Islet of Langerhans (tissue), 1 donor: ENCODE results near the gene RC3H2.
A peak's percentile ranks its signal among the peaks of the same experiment; 100 is the strongest.
"Not testable (repeated sequence)": the region's sequence is repeated elsewhere in the genome, so short reads cannot be mapped to it uniquely, and the experiment has no call there.

Source experiments
- FAIRE-seq: peaks from one replicate; lab custom pipeline; 2011; peaks lifted over from hg19 to GRCh38; lab: Jason Lieb, UNC

RC3H2 gene

DNA sequence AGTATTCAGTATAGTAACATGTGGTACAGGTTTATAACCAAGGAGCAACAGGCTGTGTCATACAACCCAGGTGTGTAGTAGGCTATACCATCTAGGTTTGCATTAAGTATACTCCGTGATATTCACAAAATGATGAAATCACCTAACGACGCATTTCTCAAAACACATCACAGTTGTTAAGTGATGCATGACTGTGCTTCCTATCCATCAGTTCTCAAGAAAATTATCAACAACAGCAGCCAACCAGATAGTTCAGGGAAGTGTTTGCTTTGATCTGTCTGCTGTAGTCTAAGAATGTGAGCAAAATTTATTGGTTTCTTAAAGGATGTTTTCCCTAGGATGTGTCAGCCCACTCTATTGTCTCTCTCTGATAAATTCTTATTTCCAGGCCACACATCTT is 18.8 kb upstream of the RC3H2 start:
- no peak for FAIRE-seq

DNA sequence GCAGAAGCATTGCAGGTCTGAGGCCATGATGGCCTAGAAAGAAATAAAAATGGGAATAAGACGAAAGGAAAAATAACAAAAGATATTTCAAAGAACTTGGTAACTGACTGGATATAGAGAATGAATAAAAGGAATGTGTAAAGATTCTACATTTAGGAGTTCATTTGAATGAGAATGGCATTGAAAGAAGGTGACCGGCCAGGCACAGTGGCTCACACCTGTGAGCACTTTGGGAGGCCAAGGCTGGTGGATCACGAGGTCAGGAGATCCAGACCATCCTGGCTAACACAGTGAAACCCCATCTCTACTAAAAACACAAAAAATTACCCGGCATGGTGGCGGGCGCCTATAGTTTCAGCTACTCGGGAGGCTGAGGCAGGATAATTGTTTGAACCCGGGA is 17.6 kb upstream of the RC3H2 start:
- no peak for FAIRE-seq

DNA sequence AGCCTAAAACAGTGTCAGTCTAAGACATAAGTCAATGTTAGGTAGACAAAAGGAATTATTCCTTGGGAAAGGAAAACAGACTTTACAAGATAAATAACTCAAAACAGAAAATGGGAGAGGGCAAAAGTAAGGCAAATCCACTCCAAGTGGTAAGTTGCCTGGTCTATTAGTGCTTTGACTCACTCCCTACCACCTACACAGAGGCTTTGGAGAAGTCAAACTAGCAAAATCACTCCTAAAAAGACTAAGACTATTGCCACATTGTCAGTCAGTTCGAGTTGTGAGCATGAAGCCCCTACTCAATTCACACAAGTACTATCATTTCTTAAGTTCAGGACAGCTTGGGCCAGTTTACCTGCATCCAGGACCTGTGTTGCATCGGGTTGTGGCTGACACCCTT is 13.2 kb upstream of the RC3H2 start:
- FAIRE-seq, result no peak

DNA sequence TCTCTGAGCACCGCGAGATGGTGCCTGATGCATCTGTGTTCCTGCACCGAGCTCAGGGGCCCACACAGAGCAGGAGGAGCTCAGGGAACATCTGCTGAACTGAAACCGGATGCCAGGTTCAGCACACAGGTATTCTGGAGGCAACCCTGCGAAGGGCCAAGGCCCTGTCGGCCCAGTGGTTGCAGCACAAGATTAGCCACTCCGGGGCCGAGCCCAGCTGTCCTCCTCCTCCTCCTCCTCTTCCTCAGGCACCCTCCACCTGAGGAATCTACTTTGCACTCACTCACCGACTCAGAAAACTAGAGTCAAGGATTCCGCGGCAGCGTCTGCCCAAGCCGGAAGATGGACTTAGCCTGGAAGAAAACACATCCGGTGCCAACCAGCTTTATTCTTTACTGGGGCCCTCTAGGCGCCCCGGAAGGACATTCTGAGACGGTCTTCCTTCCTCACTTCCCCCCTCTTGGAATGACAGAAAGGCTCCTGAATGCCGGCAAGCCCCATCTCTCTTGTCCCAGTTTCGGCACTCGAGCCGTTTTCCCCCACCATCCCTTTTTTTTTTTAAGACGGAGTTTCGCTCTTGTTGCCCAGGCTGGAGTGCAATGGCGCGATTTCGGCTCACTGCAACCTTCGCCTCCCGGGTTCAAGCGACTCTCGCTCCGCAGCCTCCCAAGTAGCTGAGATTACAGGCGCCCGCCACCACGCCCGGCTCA is 8.0 kb upstream of the RC3H2 start, which contains the start of gene ZBTB6:
TSS of gene ZBTB6 (minus strand) at position 360 of the 710 bp plus-strand sequence. CDS start 1,251 bp downstream, outside the sequence.
- FAIRE-seq, result peak; percentile 24

DNA sequence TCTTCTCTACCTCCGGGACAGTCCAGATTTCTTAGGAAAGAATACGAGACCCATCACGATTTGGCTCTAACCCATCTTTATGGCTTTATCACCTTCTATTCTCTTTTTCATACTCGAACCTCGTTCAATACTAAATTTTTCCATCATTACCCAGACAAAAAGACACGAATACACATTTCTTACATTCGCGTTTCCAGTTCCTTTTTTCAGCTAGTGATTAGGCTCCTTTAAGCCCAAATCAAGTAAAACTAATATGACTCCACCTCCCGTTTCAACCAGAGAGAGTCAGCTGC is 7.5 kb upstream of the RC3H2 start:
- FAIRE-seq, result no peak

DNA sequence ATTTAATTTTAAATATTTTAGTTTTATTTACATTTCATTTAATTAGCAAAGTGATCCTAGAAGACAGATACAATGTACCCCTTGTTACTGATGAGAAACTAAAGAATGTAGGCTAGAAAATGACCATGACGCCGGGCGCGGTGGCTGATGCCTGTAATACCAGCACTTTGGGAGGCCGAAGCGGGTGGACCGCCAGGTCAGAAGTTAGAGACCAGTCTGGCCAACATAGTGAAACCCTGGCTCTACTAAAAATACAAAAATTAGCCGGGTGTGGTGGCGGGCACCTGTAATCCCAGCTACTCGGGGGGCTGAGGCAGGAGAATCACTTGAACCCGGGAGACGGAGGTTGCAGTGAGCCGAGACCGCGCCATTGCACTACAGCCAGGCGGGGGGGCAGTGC is 963 bp upstream of the RC3H2 start:
- not testable (repeated sequence) for FAIRE-seq

DNA sequence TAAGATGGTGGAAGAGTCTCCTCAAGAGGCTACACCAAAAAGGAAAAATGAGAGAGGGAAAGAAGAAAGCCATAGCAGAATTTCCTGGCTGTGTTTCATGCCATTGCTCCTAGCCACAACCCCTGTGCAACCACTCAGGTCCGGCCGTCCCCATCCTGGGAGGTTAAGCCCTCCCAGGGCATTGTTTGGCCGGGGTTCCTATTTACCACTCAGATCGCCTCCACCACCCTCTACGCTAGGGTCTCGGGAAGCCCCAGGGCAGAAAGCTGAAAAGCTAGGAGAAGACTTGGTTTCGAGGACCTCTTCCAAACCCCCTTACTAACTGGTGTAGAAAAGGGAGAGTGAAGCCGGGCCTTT is 715 bp downstream of the RC3H2 start:
- FAIRE-seq, result no peak

DNA sequence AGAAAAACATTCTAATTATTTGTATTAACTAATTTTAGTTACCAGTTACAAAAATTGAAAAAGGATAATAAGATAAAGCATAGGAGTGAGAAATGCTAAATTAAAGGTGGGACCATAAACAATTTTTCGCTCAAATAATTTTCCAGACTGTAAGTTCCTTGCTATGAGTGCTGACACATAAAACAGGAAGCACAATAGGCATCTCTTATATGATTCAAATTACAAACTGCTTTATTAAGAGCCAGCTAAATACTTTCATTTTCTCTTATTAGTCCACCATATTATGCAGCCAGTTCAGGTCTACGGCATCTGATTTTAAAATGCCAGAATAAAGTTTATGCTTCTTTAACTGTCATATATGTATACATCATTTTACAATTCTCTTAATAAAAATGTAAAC is 4.4 kb downstream of the RC3H2 start:
- FAIRE-seq, result peak; percentile 82

DNA sequence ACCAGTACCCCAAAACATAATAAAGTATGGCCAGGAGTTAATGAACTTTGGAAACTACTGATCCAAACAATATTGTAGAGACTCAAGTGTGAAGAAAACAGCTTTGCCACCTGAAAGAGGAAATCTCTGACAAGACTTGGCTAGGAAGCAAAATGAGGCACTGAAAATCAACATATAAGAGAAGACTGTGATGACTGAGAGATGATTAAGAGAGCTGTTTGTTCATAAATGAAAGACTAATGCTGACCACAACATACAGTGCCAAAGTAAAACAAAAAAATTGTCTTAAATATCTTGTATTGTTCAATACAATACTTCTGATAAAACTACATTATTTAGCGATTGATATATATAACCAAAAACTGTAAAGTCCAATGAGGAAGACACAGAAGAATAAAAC is 7.2 kb downstream of the RC3H2 start:
- FAIRE-seq, result peak; percentile 24

DNA sequence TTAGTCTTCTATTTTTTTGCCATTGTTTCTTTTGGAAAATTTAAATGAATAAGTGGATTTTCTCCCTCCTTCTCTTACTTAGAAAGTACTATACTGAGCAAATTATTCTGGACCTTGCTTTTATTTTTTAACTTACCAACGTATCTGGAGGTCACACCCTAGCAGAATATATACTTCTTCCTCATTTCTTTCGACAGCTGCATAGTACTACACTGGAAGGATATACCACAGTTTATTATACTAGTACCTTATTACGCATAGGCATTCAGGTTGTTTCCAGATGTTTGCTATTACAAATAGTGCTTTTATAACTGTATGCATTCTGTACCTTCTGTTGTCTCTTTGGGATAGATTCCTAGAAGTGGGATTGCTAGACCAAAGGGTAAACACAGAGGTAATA is 16.7 kb downstream of the RC3H2 start:
- no peak for FAIRE-seq

DNA sequence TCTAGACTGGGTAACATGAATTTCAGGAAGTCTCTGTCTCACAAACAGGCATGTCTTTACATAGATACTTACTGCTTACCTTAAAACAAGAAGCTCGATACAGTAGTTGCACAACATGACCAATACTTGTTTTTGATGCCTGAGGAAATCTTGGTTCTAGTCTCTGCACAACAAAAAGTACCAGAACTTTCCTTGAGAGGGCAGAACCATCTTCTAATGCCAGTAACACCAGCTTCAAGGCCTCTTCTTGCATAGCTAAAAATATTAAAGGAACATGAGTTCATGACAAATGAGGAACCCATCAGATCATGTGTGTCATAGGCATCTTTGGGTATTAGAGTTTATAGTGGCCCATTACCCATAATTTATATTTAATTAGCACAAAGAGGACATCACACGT is 22.0 kb downstream of the RC3H2 start:
- peak; percentile 24 for FAIRE-seq

DNA sequence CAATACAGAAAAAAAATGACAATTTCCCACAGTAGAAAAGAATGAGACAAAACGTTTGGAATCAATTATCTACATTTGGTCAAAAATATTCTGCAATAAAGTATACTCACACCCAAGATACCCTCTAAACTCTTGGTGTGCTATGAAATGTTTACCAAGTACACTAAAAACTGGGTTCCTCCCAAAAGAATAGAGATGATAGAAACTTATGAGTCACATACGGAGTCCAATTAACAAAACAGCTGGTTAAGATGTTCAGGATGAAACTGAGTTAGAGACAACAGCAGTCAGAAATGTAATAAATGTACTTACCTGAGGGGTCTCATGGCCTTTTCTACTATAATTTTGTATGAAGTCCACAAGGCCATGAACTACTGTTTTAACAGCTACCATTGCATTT is 25.7 kb downstream of the RC3H2 start:
- FAIRE-seq, result no peak

DNA sequence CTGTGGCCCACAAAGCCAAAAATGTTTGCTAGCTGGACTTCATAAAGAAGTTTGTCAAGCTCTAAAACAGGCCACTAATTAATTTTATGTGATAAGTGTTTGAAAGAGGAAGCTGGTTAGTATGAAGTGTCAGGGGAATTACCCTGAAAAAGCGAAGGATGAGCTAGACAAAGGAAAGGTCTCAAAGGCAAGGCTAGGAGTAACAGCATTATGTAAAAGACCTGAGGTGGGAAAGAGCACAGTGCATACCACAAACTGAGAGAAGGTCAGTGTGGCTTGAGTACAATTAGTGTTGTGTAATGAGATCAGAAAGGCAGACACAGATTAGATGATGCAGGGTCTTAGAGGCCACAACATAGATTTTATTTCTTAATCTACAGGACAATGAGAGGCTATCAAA is 29.6 kb downstream of the RC3H2 start:
- no peak for FAIRE-seq

DNA sequence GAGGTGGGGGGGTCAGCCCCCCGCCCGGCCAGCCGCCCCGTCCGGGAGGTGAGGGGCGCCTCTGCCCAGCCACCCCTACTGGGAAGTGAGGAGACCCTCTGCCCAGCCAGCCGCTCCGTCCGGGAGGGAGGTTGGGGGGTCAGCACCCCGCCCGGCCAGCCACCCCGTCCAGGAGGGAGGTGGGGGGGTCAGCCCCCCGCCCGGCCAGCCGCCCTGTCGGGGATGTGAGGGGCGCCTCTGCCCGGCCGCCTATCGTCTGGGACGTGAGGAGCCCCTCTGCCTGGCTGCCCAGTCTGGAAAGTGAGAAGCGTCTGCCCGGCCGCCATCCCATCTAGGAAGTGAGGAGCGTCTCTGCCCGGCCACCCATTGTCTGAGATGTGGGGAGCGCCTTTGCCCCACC is 37.9 kb downstream of the RC3H2 start:
- not testable (repeated sequence) for FAIRE-seq

DNA sequence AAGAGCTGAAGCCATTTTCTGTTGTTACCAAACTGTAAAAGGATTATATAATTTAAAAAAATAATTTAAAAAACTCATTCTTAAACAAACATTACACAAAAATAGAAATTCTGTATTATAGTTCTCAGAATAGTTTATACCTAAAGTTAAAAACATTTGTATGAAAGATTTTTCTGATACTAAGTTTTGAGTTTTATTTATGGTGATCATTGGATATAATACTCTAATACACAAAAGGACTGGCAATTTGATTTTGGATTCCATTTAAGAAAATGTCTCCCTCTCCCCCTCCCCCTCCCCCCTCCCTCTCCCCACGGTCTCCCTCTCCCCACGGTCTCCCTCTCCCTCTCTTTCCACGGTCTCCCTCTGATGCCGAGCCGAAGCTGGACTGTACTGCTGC is 39.1 kb downstream of the RC3H2 start:
- no peak for FAIRE-seq

DNA sequence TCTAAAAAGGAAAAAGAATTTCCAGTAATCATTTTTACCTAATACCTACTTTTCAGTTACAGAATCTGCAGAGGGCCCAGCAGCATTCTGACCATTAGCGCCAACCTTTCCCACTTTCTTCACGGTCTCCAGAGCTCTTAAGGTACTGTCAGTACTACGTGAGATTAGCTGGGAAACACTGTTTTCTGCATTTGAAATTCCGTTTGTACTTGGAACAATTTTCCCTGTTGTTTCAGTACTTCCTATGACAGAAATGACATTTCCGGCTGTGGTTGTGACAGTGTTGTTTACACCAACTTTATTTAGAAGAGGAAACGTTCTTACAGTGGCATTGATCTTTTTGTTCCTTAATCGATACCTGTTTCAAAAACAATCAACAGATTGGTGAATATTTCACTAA is 39.9 kb downstream of the RC3H2 start:
- FAIRE-seq, result no peak

DNA sequence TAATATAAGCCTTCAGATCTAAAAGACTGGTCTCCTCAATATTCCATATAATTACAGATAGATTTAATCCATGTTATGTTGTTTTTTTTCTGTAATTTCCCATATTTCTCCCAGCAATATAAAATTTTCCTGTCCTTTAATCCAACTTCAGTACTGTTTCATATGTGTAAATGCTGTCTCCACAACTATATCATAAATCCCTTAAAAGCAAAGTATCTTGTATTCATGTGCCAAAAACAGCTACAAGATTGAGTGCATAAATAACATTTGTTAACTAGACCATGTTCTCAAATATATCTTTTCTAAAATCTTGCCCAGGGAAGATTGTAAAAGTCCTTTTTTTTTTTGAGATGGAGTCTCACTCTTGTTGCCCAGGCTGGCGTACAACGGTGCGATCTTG is 41.8 kb downstream of the RC3H2 start:
- no peak for FAIRE-seq

DNA sequence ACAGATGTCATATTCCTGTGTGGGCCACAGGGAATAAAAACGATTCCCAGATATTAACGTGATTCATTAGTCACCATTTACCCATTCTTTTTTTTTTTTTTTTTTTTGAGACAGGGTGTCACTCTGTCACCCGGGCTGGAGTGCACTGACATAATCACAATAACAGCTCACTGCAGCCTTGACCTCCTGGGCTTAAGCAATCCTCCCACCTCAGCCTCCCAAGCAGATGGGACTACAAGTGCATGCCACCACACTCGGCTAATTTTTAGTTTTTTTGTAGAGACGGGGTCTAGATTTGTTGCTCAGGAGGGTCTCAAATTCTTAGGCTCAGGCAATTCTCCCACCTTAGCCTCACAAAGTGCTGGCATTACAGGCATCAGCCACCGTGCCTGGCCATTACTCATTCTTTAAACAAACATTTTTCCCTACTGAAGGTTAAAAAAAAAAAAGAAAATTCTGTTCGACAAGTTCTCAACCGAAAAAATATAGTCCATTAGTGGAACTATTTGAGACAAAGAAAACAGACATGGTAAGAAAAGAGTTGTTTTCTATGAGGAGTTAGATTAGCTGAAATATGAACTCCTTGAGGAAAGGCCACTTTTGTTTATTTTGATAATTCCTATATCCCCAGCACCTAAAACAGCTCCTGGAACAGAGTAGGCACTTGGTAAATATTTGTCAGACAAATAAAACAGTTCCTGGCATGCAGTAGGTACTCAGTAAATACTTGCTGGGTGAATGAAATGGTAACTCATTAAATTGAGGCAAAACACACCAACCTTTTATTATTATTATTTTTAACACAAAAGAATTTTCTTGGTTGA is 44.6 kb downstream of the RC3H2 start:
- FAIRE-seq, result no peak

DNA sequence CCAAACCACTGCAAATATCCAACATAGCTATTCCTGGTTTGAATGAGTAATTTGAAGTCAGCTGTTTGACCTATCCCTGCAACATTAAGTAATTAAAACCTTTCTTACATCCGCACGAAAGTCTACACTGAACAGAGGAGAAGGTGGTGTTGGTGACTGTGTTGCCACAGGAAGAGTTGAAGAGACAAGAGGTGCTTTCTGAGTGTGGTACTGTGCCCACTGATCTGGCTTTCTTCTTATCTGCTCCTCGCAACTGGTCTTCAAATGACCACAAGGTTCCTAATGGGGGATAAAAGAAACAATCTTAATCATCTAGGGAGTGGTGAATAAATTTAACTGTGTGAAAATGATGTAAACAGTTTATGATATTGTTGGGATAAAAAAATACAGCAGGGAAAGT is 47.3 kb downstream of the RC3H2 start:
- no peak for FAIRE-seq

DNA sequence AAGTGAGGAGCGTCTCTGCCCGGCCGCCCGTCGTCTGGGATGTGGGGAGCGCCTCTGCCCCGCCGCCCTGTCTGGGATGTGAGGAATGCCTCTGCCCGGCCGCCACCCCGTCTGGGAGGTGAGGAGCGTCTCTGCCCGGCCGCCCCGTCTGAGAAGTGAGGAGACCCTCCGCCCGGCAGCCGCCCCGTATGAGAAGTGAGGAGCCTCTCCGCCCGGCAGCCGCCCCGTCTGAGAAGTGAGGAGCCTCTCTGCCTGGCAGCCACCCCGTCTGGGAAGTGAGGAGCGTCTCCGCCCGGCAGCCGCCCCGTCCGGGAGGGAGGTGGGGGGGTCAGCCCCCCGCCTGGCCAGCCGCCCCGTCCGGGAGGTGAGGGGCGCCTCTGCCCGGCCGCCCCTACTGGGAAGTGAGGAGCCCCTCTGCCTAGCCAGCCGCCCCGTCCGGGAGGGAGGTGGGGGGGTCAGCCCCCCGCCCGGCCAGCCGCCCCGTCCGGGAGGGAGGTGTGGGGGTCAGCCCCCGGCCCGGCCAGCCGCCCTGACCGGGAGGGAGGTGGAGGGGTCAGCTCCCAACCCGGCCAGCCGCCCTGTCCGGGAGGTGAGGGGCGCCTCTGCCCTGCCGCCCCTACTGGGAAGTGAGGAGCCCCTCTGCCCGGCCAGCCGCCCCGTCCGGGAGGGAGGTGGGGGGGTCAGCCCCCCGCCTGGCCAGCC is 52.9 kb downstream of the RC3H2 start:
- not testable (repeated sequence) for FAIRE-seq

DNA sequence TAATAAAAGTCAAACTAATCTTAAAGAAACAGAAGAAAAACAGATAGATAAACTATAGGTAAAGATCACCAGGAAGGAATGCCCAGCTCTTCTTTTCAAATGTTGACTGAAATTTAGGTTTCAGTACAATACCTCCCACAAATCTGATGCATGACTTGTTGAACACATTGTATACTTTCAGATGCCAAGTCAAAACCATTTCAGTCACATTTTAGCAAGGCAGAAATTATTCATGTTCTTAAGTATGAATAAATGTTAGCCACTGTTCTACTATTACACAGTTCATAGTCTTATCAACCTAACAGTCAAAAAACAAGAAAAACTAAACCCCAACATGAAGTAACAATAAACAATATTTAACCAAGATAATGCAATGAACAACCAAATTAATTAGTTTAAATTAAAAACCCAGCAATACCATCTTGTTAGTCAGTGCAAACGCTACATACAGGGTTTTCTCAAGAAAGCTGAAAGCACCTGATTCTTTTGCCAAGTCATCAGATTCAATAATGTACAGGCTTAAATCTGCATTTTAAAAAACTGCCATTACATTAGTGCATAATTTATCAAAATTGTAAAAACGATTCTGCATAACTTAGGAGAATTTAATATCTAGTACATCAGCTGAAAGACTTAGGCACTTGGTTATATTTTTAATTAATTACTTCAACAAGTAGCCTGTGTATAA is 56.8 kb downstream of the RC3H2 start:
- no peak for FAIRE-seq

DNA sequence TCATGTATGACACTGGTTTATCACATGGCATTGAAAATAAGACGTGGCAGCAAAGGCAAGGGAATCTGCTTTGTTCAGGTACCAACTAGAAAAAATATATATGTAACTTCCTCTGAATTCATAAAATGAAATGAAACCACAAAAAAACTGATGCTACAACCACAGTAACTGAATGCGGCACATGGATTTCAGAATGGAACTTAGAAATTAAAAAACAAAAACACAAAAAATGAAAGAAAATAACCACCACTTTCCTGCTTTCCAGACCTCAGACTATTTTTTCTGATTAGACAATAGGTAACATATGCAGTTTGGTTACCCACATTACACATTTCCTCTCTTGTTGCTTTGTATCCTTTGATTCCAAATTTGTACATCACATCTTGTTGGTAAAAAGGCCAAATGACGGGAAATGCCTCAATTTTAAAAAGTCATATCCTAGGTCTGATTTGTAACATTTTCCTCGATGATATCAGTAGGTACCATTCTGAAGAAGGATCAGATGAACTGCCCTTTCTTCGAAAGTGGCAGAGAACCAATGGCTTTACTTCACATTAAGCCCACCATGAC is 58.7 kb downstream of the RC3H2 start:
- FAIRE-seq, result no peak

DNA sequence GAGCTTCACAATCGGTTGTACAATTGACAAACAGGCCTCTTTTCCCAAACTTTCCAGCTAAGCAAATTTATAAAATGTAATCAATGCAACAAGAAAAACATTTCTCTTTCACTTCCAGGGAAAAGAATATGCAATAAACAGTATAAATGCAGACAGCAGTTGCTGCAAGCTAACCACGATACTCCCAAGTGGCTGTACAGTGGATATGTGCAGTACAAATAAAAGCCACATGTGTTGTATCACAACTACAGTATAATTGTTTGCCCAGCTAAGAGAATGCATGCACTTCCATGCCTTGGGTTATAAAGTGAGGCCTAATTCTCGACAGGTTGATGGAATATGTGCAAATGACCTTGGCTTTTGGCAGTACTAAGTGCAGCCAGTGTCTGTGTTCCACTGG is 60.0 kb downstream of the RC3H2 start:
- FAIRE-seq, result no peak
